ENCODE data around the gene CGRRF1. TPM values are rescaled to one million over a fixed set of nuclear protein-coding genes. Genes with fewer than 3 reads are reported as not detected.

Gene CGRRF1
- total and polyA plus RNA-seq, 7 donors, result 14.1 to 41.9 (median 21.6) TPM

GRCh38 chr14:54498095-54498531 lies 11.6 kb upstream of the CGRRF1 start:
- DNase-seq (no peak), ATAC-seq (no peak)
- no peaks in the 10 kb centered on the region for H3K36me3 ChIP-seq (ENCODE audit: insufficient read depth in 1 of 2, low read depth in 1 of 2)
- no peaks in the 10 kb centered on the region for H3K9me3 ChIP-seq
- 71 to 74% (median 74%) methylated on average over 5 of the region's 5 CpGs for WGBS, 3 donors
- H3K27me3 ChIP-seq (ENCODE audit: insufficient read depth in 3 of 3, low read length in 2 of 3), result peaks cover 0 to under 1% (median 0%) of the 10 kb centered on the region in 3 donors
- no peak overlapping the region for H3K27ac ChIP-seq
- no peaks in the 10 kb centered on the region for H3K4me1 ChIP-seq
- intact Hi-C loops (cut with DNase I), result no loop called here
- no peak overlapping the region for H3K4me3 ChIP-seq
- no peak for TF ChIP-seq CTCF (IDR thresholded peaks at IDR 0.05)

- WGBS, 3 donors, result 64 to 69% (median 66%) methylated on average over 7 of the region's 7 CpGs
- H3K4me1 ChIP-seq, result no peaks in the 10 kb centered on the region
- ATAC-seq, result no peak
- TF ChIP-seq CTCF (IDR thresholded peaks at IDR 0.05), result no peak
- no peak overlapping the region for H3K27ac ChIP-seq
- intact Hi-C loops (cut with DNase I), result no loop called here
- no peaks in the 10 kb centered on the region for H3K9me3 ChIP-seq
- no peaks in the 10 kb centered on the region for H3K27me3 ChIP-seq (ENCODE audit: insufficient read depth in 3 of 3, low read length in 2 of 3)
- H3K36me3 ChIP-seq (ENCODE audit: insufficient read depth in 1 of 2, low read depth in 1 of 2), result no peaks in the 10 kb centered on the region
- no peak for DNase-seq
- H3K4me3 ChIP-seq, result no peak overlapping the region
Observed at GRCh38 chr14:54498579-54498978, 11.1 kb upstream of the CGRRF1 start.

- TF ChIP-seq CTCF (IDR thresholded peaks at IDR 0.05), result no peak
- intact Hi-C loops (cut with DNase I), result no loop called here
- no peaks in the 10 kb centered on the region for H3K9me3 ChIP-seq
- H3K4me1 ChIP-seq, result no peaks in the 10 kb centered on the region
- 78 to 81% (median 79%) methylated on average over 3 of the region's 3 CpGs for WGBS, 3 donors
- no peak overlapping the region for H3K4me3 ChIP-seq
- ATAC-seq (no peak), DNase-seq (no peak)
- H3K27ac ChIP-seq, result no peak overlapping the region
- H3K36me3 ChIP-seq (ENCODE audit: insufficient read depth in 1 of 2, low read depth in 1 of 2), result no peaks in the 10 kb centered on the region
- H3K27me3 ChIP-seq (ENCODE audit: insufficient read depth in 3 of 3, low read length in 2 of 3), result no peaks in the 10 kb centered on the region
Observed at GRCh38 chr14:54500744-54501143, 9.0 kb upstream of the CGRRF1 start.

- intact Hi-C loops (cut with DNase I), result no loop called here
- ATAC-seq (no peak), DNase-seq (no peak)
- Histone ChIP-seq H3K9me3 (no peaks in the 10 kb centered on the region), H3K4me3 (no peak overlapping the region), H3K36me3 (ENCODE audit: insufficient read depth in 1 of 2, low read depth in 1 of 2) (no peaks in the 10 kb centered on the region), H3K27ac (no peak overlapping the region), H3K27me3 (ENCODE audit: insufficient read depth in 3 of 3, low read length in 2 of 3) (no peaks in the 10 kb centered on the region), H3K4me1 (no peaks in the 10 kb centered on the region)
- WGBS, 3 donors, result 82 to 90% (median 89%) methylated on average over 3 of the region's 3 CpGs
- no peak for TF ChIP-seq CTCF (IDR thresholded peaks at IDR 0.05)
Observed at GRCh38 chr14:54501480-54501879, 8.2 kb upstream of the CGRRF1 start.

- Histone ChIP-seq H3K36me3 (ENCODE audit: insufficient read depth in 1 of 2, low read depth in 1 of 2) (no peaks in the 10 kb centered on the region), H3K9me3 (no peaks in the 10 kb centered on the region), H3K27ac (no peak overlapping the region), H3K4me3 (no peak overlapping the region), H3K4me1 (no peaks in the 10 kb centered on the region), H3K27me3 (ENCODE audit: insufficient read depth in 3 of 3, low read length in 2 of 3) (no peaks in the 10 kb centered on the region)
- TF ChIP-seq CTCF (IDR thresholded peaks at IDR 0.05), result no peak
- 56 to 67% (median 66%) methylated on average over 2 of the region's 2 CpGs for WGBS, 3 donors
- ATAC-seq, result no peak
- intact Hi-C loops (cut with DNase I), result no loop called here
- DNase-seq, result no peak
Observed at GRCh38 chr14:54502602-54503001, 7.1 kb upstream of the CGRRF1 start.

Measured in psoas muscle (tissue), 8 donors.